Stomach (tissue), 4 donors: ENCODE measurements around the gene MARCHF3.

Experiments used
- EP300 ChIP-seq: sonication (generic); formaldehyde crosslinking; IDR thresholded peaks from one replicate; pipeline ENCODE4 v1.6.1; 2017; ENCODE audit warnings: antibody characterized with exemption
- POLR2AphosphoS5 ChIP-seq, 3 donors: sonication (generic); formaldehyde crosslinking; IDR thresholded peaks; one replicate each; pipeline ENCODE4 v1.6.1; 2016; ENCODE audit warnings: antibody characterized with exemption in 3 of 3
- TF ChIP-seq, protein P1 (sequence below), 7 experiments: fragments of 450-650 bp in 4 of 7; fragments of 200-600 bp in 3 of 7; sonication (generic) in 3 of 7; IDR thresholded peaks; one replicate each; pipeline ENCODE4 v1.5.1; 2016 to 2019; ENCODE audit warnings: antibody characterized with exemption in 7 of 7, control low read depth in 2 of 7, mild to moderate bottlenecking in 1 of 7

DNA sequence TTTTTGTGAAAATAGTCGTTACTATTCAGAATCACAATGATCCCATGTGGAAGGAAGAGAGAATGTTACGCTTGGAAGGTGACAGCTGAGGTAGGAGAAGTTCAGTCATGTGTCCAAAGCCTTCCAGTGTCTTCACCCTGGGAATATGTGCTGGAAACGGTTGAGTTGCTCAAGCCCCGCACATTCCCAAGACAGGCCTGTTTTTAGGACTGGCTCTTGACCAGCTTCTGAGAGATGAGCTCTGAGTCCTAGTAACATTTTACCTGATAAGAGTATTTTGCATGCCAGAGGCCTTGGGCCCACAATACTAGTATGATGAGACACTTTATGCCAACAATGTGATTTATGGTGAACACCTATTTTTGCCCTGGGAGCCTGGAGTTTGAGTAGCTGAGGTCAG lies 151.7 kb downstream of the MARCHF3 start:
- TF ChIP-seq EP300 (no peak), POLR2AphosphoS5 (IDR thresholded peaks at IDR 0.05) (no peak)
- TF ChIP-seq, protein P1, sequence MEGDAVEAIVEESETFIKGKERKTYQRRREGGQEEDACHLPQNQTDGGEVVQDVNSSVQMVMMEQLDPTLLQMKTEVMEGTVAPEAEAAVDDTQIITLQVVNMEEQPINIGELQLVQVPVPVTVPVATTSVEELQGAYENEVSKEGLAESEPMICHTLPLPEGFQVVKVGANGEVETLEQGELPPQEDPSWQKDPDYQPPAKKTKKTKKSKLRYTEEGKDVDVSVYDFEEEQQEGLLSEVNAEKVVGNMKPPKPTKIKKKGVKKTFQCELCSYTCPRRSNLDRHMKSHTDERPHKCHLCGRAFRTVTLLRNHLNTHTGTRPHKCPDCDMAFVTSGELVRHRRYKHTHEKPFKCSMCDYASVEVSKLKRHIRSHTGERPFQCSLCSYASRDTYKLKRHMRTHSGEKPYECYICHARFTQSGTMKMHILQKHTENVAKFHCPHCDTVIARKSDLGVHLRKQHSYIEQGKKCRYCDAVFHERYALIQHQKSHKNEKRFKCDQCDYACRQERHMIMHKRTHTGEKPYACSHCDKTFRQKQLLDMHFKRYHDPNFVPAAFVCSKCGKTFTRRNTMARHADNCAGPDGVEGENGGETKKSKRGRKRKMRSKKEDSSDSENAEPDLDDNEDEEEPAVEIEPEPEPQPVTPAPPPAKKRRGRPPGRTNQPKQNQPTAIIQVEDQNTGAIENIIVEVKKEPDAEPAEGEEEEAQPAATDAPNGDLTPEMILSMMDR (IDR thresholded peaks at IDR 0.05) = no peak
